OCI-LY3 (cell line): ENCODE measurements around the gene MYL12B.

ENCODE experiments used
- EZH2phosphoT487 ChIP-seq: fragments of 200-600 bp; shearing (Covaris generic); IDR thresholded peaks from 2 replicates; pipeline ENCODE4 v1.6.1; 2018; ENCODE audit warnings: antibody characterized with exemption, mixed run types, low read depth
- TF ChIP-seq, protein P1 (sequence below): fragments of 200-600, 300-600 bp; sonication (generic); IDR thresholded peaks from 2 replicates; pipeline ENCODE4 v1.5.1; 2014; ENCODE audit warnings: antibody characterized with exemption, low read length, low read depth

DNA sequence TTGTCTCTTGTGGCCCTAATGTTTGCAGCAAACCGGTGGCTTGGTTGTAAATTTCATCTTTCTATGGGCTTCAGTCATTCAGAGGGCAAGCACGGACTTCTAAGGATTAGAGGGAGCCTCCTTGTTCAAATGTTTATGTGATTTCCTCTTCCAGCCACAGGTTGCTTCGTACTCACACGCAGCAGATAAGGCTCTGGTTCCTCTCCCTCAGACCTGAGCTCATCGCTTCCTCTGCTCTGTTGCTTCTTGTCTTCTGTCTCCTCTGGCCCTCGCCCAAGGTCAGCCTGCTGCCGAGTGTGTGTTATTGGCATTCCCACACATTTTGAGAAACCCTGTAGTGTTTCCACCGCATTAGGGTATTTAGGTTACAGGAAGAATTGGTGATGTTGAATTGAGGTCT lies 44.0 kb downstream of the MYL12B start:
- TF ChIP-seq, protein P1, sequence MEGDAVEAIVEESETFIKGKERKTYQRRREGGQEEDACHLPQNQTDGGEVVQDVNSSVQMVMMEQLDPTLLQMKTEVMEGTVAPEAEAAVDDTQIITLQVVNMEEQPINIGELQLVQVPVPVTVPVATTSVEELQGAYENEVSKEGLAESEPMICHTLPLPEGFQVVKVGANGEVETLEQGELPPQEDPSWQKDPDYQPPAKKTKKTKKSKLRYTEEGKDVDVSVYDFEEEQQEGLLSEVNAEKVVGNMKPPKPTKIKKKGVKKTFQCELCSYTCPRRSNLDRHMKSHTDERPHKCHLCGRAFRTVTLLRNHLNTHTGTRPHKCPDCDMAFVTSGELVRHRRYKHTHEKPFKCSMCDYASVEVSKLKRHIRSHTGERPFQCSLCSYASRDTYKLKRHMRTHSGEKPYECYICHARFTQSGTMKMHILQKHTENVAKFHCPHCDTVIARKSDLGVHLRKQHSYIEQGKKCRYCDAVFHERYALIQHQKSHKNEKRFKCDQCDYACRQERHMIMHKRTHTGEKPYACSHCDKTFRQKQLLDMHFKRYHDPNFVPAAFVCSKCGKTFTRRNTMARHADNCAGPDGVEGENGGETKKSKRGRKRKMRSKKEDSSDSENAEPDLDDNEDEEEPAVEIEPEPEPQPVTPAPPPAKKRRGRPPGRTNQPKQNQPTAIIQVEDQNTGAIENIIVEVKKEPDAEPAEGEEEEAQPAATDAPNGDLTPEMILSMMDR = no peak
- TF ChIP-seq EZH2phosphoT487 = no peak
